Large intestine (tissue), 3 donors: Measurements from ENCODE around the gene COG8. TPM values are rescaled to one million over a fixed set of nuclear protein-coding genes. Genes with fewer than 3 reads are reported as not detected.
A peak's percentile ranks its signal among the peaks of the same experiment; 100 is the strongest.
"Not testable (repeated sequence)": the region's sequence is repeated elsewhere in the genome, so short reads cannot be mapped to it uniquely, and the experiment has no call there.

Source experiments
- DNase-seq, 2 donors: peaks; one replicate each; pipeline versions ENCODE4 v3.0.0 to v3.0.0-alpha.2; 2013
- H3K27ac ChIP-seq: one replicate; pipeline ENCODE4 v1.5.1; 2013; ENCODE audit warnings: low read length
- H3K27me3 ChIP-seq: 2 replicates; pipeline ENCODE4 v1.6.1; 2013; ENCODE audit warnings: low read length; ENCODE audit not compliant: control insufficient read depth, insufficient read depth
- H3K36me3 ChIP-seq: 2 replicates; pipeline ENCODE4 v1.6.1; 2013; ENCODE audit warnings: low read length; ENCODE audit not compliant: control insufficient read depth, insufficient read depth
- H3K4me1 ChIP-seq: one replicate; pipeline ENCODE4 v1.6.1; 2013; ENCODE audit warnings: low read length; ENCODE audit not compliant: control insufficient read depth, insufficient read depth
- H3K4me3 ChIP-seq: one replicate; pipeline ENCODE4 v1.5.1; 2013; ENCODE audit warnings: low read length
- H3K9me3 ChIP-seq: one replicate; pipeline ENCODE4 v1.6.1; 2013; ENCODE audit warnings: mild to moderate bottlenecking, low read depth, low read length, moderate library complexity; ENCODE audit not compliant: control insufficient read depth
- WGBS: methylation state at CpG from one replicate; pipeline ENCODE4 v1.1.5; 2013; ENCODE audit warnings: low lambda C conversion rate; ENCODE audit not compliant: insufficient coverage; 5-methylcytosine and 5-hydroxymethylcytosine counted together
- polyA plus RNA-seq: library from polyadenylated mRNA; unstranded; fragments of 120-200 nt; gene quantifications from one replicate; pipeline ENCODE4 v1.2.1, GENCODE V29; 2013

Gene COG8
- polyA plus RNA-seq, 1 donor = 29.0 TPM

DNA sequence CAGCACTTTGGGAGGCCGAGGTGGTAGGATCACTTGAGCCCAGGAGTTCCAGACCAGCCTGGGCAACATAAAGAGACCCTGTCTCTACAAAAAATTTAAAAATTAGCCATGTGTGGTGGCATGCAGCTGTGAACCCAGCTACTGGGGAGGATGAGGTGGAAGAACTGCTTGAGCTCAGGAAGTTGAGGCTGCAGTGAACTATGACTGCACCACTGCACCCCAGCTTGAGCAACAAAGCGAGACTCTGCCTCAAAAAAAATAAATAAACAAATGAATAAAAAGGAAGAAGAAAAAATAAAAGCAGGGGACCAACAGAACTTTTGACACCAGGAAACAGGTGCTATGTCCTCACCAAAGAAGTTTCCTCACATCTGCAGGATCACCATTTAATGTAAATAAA is 32.2 kb upstream of the COG8 start:
- DNase-seq = no peak
- no peaks in the 10 kb centered on the region for H3K9me3 ChIP-seq
- no peak overlapping the region for H3K27ac ChIP-seq
- H3K4me1 ChIP-seq = peaks cover 12% of the 10 kb centered on the region
- H3K27me3 ChIP-seq = no peaks in the 10 kb centered on the region
- WGBS = no CpG with 5 or more reads among the region's 2 CpGs
- H3K4me3 ChIP-seq = no peak overlapping the region
- peaks cover 44% of the 10 kb centered on the region for H3K36me3 ChIP-seq

- H3K9me3 ChIP-seq = no peaks in the 10 kb centered on the region
- H3K4me3 ChIP-seq = no peak overlapping the region
- 60% methylated on average over 1 of the region's 4 CpGs for WGBS
- peaks cover 67% of the 10 kb centered on the region for H3K36me3 ChIP-seq
- no peak for DNase-seq
- peaks cover 11% of the 10 kb centered on the region for H3K4me1 ChIP-seq
- H3K27me3 ChIP-seq = no peaks in the 10 kb centered on the region
- H3K27ac ChIP-seq = no peak overlapping the region
Observed at GRCh38 chr16:69368866-69369265, 29.5 kb upstream of the COG8 start.

DNA sequence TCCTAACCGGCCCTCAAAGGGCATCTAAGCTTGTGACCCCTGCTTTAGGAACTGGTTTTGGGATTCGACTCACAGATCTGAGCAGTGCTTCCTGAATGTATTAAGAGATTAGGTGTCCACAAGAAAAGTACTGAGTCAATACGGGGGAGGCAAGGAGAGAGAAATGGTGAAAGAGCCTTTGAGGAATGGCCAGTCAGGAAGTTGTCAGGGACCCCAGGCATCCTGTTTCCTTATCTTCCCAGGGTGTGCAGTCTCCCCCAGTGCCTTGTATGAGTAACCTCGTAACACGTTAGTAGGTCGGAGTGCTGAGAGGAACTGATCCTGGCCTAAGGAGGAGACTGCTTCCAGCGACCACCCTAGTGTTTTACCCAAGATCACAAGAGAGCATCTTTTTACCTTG is 28.6 kb upstream of the COG8 start:
- Histone ChIP-seq H3K9me3 (no peaks in the 10 kb centered on the region), H3K27me3 (no peaks in the 10 kb centered on the region), H3K4me1 (peaks cover 5% of the 10 kb centered on the region), H3K36me3 (peaks cover 67% of the 10 kb centered on the region), H3K4me3 (no peak overlapping the region), H3K27ac (no peak overlapping the region)
- DNase-seq = no peak
- no CpG with 5 or more reads among the region's 7 CpGs for WGBS

DNA sequence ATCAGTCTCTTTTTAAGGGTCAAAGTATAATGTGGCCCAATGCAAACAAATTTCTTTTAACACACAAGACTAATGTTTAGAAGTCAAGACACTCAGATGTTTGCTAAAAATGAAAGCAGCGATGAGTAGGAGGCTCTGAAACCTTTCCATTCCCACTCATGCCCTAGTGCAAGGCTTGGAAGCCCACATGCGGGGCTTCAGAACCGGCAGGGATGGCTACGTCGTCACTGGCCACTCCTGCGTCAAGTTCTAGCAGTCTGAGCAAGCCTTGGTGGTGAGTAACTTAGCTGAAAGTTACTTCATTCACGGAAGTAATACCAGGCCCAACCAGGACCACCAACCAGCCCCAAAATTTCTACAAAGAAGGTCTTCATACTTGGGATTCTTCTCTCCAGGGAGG is 27.1 kb upstream of the COG8 start:
- no peak overlapping the region for H3K27ac ChIP-seq
- no peaks in the 10 kb centered on the region for H3K27me3 ChIP-seq
- H3K36me3 ChIP-seq = peaks cover 64% of the 10 kb centered on the region
- no CpG with 5 or more reads among the region's 7 CpGs for WGBS
- DNase-seq = no peak
- H3K9me3 ChIP-seq = no peaks in the 10 kb centered on the region
- no peak overlapping the region for H3K4me3 ChIP-seq
- H3K4me1 ChIP-seq = no peaks in the 10 kb centered on the region

DNA sequence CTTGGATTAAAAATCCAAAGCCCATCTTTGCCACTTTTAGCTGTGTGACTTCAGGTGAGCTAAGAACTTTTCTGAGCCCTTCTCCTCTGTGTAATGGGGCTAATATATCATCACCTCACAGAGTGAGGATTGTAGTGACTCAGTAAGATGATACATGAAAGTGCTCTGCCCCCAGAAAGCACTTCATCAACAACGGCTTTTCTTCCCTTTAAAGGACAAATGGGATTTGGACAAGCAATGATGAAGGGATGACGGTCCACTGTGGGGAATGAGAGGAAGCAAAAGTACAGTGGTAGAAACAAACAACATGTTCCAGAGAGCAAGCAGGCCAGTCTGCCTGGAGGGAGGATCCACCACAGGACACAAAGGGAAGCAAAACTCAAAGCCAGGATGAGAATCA is 26.5 kb upstream of the COG8 start:
- no peak for DNase-seq
- no peak overlapping the region for H3K4me3 ChIP-seq
- H3K27ac ChIP-seq = no peak overlapping the region
- H3K27me3 ChIP-seq = no peaks in the 10 kb centered on the region
- H3K4me1 ChIP-seq = no peaks in the 10 kb centered on the region
- no peaks in the 10 kb centered on the region for H3K9me3 ChIP-seq
- peaks cover 65% of the 10 kb centered on the region for H3K36me3 ChIP-seq
- no CpG with 5 or more reads among the region's 2 CpGs for WGBS

GRCh38 chr16:69364088-69364487 is 24.7 kb upstream of the COG8 start:
- Histone ChIP-seq H3K4me1 (no peaks in the 10 kb centered on the region), H3K4me3 (no peak overlapping the region), H3K9me3 (no peaks in the 10 kb centered on the region), H3K27ac (no peak overlapping the region), H3K36me3 (peaks cover 56% of the 10 kb centered on the region), H3K27me3 (no peaks in the 10 kb centered on the region)
- no peak for DNase-seq
- WGBS = no CpG with 5 or more reads among the region's 2 CpGs

DNA sequence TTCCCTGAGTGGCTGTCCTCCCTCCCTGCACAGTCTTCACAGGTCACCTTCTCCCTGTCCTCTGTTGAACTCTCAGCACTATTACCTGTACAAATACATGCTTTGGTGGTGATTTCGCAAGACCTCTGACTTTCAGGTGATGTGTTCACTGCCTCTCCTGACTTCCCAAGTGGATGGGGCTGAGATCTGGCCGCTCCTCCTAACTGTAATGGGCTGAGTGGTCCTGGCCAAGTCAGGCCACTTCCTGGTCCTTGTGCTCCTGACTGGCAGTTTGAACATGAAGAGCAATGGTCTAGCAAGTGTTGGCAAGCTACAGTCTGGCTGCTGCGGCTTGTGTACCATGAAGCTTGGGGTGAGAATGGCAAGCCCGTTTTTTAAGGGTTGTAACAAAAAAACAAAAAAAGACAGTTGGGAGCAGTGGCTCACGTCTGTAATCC is 23.9 kb upstream of the COG8 start:
- Histone ChIP-seq H3K27me3 (no peaks in the 10 kb centered on the region), H3K27ac (no peak overlapping the region), H3K4me3 (no peak overlapping the region), H3K4me1 (no peaks in the 10 kb centered on the region), H3K9me3 (no peaks in the 10 kb centered on the region), H3K36me3 (peaks cover 52% of the 10 kb centered on the region)
- DNase-seq = peak in 1 of 2 donors; percentile 17
- 100% methylated on average over 1 of the region's 5 CpGs for WGBS

- not testable (repeated sequence) for H3K27me3 ChIP-seq, H3K27ac ChIP-seq, H3K9me3 ChIP-seq, DNase-seq, H3K4me1 ChIP-seq, H3K4me3 ChIP-seq
- WGBS = 100% methylated on average over 3 of the region's 9 CpGs
- peaks cover 40% of the 10 kb centered on the region for H3K36me3 ChIP-seq
Observed at GRCh38 chr16:69360070-69360469, 20.7 kb upstream of the COG8 start.

DNA sequence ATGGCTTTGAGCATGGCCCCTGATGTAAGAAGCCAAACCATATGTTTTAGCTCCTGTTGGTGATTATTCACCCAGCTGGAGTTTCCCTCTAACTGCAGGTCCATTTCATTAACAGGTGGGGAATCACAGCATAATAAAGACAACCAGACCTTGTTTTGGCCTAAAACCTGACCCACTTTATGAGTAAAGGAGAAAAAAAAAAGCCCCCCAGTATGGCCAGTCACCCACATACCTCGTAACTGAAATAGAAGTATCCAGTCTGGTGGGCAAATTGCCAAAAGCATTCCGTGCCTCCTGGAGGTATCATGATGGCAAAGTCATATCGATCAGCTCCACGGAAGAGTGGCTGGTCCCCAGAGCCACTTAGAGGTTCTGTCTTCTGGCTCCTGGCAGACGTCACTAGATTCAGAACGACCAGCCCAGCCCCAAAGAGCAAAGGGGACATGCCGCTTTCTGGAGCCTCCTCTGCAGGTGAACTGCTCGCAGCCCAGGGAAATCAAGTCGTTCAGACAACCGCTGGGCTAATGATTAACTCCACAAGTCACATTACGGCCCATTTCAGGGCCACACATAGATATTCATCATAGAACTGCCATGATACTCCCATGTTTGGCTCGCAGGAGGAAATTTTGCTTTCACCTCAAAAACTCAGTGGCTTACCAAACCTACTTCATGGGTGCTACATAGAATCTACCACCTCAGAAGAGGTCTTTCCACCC is 12.1 kb upstream of the COG8 start, which contains the start of gene TMED6:
Gene TMED6, minus strand, starts transcription at position 478 of the 719 bp plus-strand sequence. Its CDS starts 33 bp downstream, at position 445.
- peak within 1 kb of the TSS; percentile 73 for H3K27ac ChIP-seq

DNA sequence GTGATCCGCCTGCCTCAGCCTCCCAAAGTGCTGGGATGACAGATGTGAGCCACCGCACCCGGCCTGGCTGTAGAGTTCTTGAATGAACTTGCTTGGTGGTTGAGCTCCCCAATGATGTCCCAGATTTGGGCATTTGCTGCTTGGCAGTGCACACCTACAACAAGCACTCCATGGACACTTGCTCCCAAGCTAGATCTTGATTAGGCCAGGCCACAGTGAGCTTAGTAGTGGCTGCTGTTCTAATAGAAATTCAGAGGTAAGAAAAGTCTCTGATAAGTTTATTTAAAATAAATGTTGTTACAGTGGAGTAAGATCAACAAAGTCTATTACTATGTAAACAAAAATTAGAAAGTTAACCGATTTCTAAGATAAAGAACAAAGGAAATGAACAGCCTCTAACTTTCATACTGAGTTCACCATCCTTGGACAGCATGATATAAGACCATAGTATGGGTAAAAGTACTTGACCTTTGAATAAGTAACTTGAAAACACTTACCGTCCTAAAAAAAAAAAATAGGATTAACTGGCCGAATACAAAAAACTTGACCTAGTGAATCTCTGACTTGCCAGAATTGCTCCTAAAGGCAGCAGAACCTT is 11.3 kb upstream of the COG8 start:
- DNase-seq = no peak
- WGBS = 0% methylated on average over 1 of the region's 6 CpGs
- Histone ChIP-seq H3K27ac (no peak overlapping the region), H3K4me3 (no peak overlapping the region), H3K9me3 (no peaks in the 10 kb centered on the region), H3K27me3 (no peaks in the 10 kb centered on the region), H3K36me3 (peaks cover 17% of the 10 kb centered on the region), H3K4me1 (peaks cover 11% of the 10 kb centered on the region)

More for the DNA sequence above, 12.1 kb upstream of the COG8 start, which contains the start of gene TMED6:
- Histone ChIP-seq H3K9me3 (no peaks in the 10 kb centered on the region), H3K4me1 (peaks cover 11% of the 10 kb centered on the region), H3K4me3 (peak within 1 kb of the TSS; percentile 30), H3K27me3 (no peaks in the 10 kb centered on the region), H3K36me3 (peaks cover 24% of the 10 kb centered on the region)
- DNase-seq = peak; percentile 66 to 88
- no CpG with 5 or more reads among the region's 12 CpGs for whole genome bisulfite sequencing
